HCT116 (cell line): ENCODE results near the gene TRIP13. TPM values are rescaled to one million over a fixed set of nuclear protein-coding genes. Genes with fewer than 3 reads are reported as not detected.

ENCODE experiments used
- ATAC-seq: fragments of 200-7000 bp; cut with Tn5 transposase; 2 replicates; pipeline ENCODE4 v1.9.1; 2020; ENCODE audit warnings: mild to moderate bottlenecking, moderate library complexity
- BruUV-seq: library from RNA; stranded (reverse); fragments of 400-500 nt; replicated peaks from 2 replicates; lab custom pipeline; 2021; lab: Mats Ljungman, UMichigan
- CTCF ChIA-PET: fragments of 300-600 bp; sonication (Branson Sonifier 250); formaldehyde crosslinking; loops from one replicate; lab custom pipeline; 2021; ENCODE audit warnings: antibody characterized with exemption; lab: Charles Lee
- POLR2A ChIA-PET: fragments of 300-600, 350-600 bp; sonication (Branson Sonifier 250); formaldehyde crosslinking; loops from one replicate; lab custom pipeline; 2021; ENCODE audit warnings: antibody characterized with exemption; lab: Charles Lee
- RAD21 ChIA-PET, 2 experiments: fragments of 300-600 bp; sonication (Branson Sonifier 250); formaldehyde crosslinking; loops; one replicate each; lab custom pipeline; 2023; ENCODE audit warnings: low total read pairs in 2 of 2; ENCODE audit not compliant: uncharacterized antibody in 2 of 2, unreplicated experiment in 2 of 2, low non-redundant PET in 1 of 2; lab: Charles Lee
- DNase-seq: peaks from one replicate; pipeline ENCODE4 v3.0.0-alpha.2; 2010; ENCODE audit warnings: low read depth, low spot score
- H2AFZ ChIP-seq: fragments of 200-600 bp; shearing (Covaris generic), sonication (generic); 2 replicates; pipeline ENCODE4 v1.6.1; 2017; ENCODE audit warnings: low read depth, mixed run types, mixed read lengths, antibody characterized with exemption, low read length; ENCODE audit not compliant: poor library complexity, severe bottlenecking
- H3K27ac ChIP-seq: 2 replicates; pipeline ENCODE4 v1.5.1; 2012; ENCODE audit warnings: low read depth, low read length
- H3K27me3 ChIP-seq: fragments of 200-600 bp; sonication (generic); 2 replicates; pipeline ENCODE4 v1.6.1; 2016; ENCODE audit warnings: mixed run types, low read length, mixed read lengths; ENCODE audit not compliant: insufficient read depth
- H3K36me3 ChIP-seq, 2 experiments: fragments of 200-500 bp in 1 of 2; fragments of 200-600 bp in 1 of 2; sonication (Bioruptor generic) in 1 of 2; sonication (generic) in 1 of 2; 2 replicates each; pipeline versions ENCODE4 v1.5.1 to v1.6.1; 2014 to 2016; ENCODE audit warnings: low read length in 2 of 2, inconsistent platforms in 1 of 2, mixed read lengths in 1 of 2, mixed run types in 1 of 2; ENCODE audit not compliant: insufficient read depth in 2 of 2, control insufficient read depth in 1 of 2
- H3K4me1 ChIP-seq, 2 experiments: fragments of 200-600 bp in 1 of 2; sonication (generic) in 1 of 2; 2 replicates each; pipeline versions ENCODE4 v1.5.1 to v1.6.1; 2012 to 2017; ENCODE audit warnings: low read length in 2 of 2, inconsistent platforms in 1 of 2, mild to moderate bottlenecking in 1 of 2, mixed read lengths in 1 of 2, mixed run types in 1 of 2, moderate library complexity in 1 of 2; ENCODE audit not compliant: insufficient read depth in 2 of 2, control insufficient read depth in 1 of 2
- H3K4me2 ChIP-seq: fragments of 200-600 bp; sonication (generic); 2 replicates; pipeline ENCODE4 v1.6.1; 2017; ENCODE audit warnings: mixed run types, low read length, mixed read lengths
- H3K4me3 ChIP-seq, 2 experiments: fragments of 200-600 bp in 1 of 2; sonication (generic) in 1 of 2; replicated peaks in 1 of 2; 2 replicates each; pipeline ENCODE4 v1.5.1; 2011 to 2016; ENCODE audit warnings: low read length in 2 of 2, control low read depth in 1 of 2, low read depth in 1 of 2, mild to moderate bottlenecking in 1 of 2, mixed read lengths in 1 of 2, mixed run types in 1 of 2
- H3K79me2 ChIP-seq: fragments of 200-600 bp; sonication (generic); 2 replicates; pipeline ENCODE4 v1.6.1; 2017; ENCODE audit warnings: mild to moderate bottlenecking, mixed run types, low read length, moderate library complexity, mixed read lengths; ENCODE audit not compliant: insufficient read depth
- H3K9ac ChIP-seq: fragments of 200-600 bp; sonication (generic); 2 replicates; pipeline ENCODE4 v1.6.1; 2016; ENCODE audit warnings: low read length, mixed read lengths
- H3K9me2 ChIP-seq: fragments of 200-600 bp; sonication (generic), shearing (Covaris generic); 2 replicates; pipeline ENCODE4 v1.6.1; 2017; ENCODE audit warnings: mixed run types, mild to moderate bottlenecking, moderate library complexity; ENCODE audit not compliant: insufficient read depth
- H3K9me3 ChIP-seq, 2 experiments: fragments of 200-500 bp in 1 of 2; fragments of 200-600 bp in 1 of 2; sonication (Bioruptor generic) in 1 of 2; sonication (generic) in 1 of 2; 2 replicates each; pipeline ENCODE4 v1.6.1; 2014 to 2017; ENCODE audit warnings: low read length in 2 of 2, mixed read lengths in 2 of 2, inconsistent platforms in 1 of 2, low read depth in 1 of 2, mild to moderate bottlenecking in 1 of 2, mixed run types in 1 of 2, moderate library complexity in 1 of 2; ENCODE audit not compliant: control insufficient read depth in 1 of 2, insufficient read depth in 1 of 2
- H4K20me1 ChIP-seq: fragments of 200-600 bp; sonication (generic), shearing (Covaris generic); 2 replicates; pipeline ENCODE4 v1.6.1; 2017; ENCODE audit warnings: mixed run types, mild to moderate bottlenecking, moderate library complexity; ENCODE audit not compliant: insufficient read depth
- CBX3 ChIP-seq: IDR thresholded peaks from 2 replicates; pipeline ENCODE4 v1.6.1; 2012; ENCODE audit warnings: low read depth
- CEBPB ChIP-seq: IDR thresholded peaks from 2 replicates; pipeline ENCODE4 v1.6.1; 2012; ENCODE audit warnings: low read depth
- EGR1 ChIP-seq: IDR thresholded peaks from 2 replicates; pipeline ENCODE4 v1.6.1; 2012; ENCODE audit warnings: low read depth
- ELF1 ChIP-seq: IDR thresholded peaks from 2 replicates; pipeline ENCODE4 v1.6.1; 2012; ENCODE audit warnings: low read depth, borderline replicate concordance
- EZH2phosphoT487 ChIP-seq: fragments of 200-600 bp; IDR thresholded peaks from 2 replicates; pipeline ENCODE4 v1.6.1; 2018; ENCODE audit warnings: antibody characterized with exemption, borderline replicate concordance
- FOSL1 ChIP-seq: IDR thresholded peaks from 2 replicates; pipeline ENCODE4 v1.6.1; 2012; ENCODE audit warnings: low read depth
- JUND ChIP-seq: IDR thresholded peaks from 2 replicates; pipeline ENCODE4 v1.6.1; 2012
- POLR2A ChIP-seq: IDR thresholded peaks from 2 replicates; pipeline ENCODE4 v1.7.0; 2011; ENCODE audit warnings: borderline replicate concordance; ENCODE audit not compliant: insufficient read depth, insufficient read length; ENCODE audit errors: extremely low read depth
- POLR2AphosphoS5 ChIP-seq: IDR thresholded peaks from 2 replicates; pipeline ENCODE4 v1.6.1; 2011; ENCODE audit warnings: mild to moderate bottlenecking, low read depth, low read length, moderate library complexity
- RAD21 ChIP-seq: IDR thresholded peaks from 2 replicates; pipeline ENCODE4 v1.6.1; 2012; ENCODE audit warnings: low read depth, mild to moderate bottlenecking
- SIN3A ChIP-seq: IDR thresholded peaks from 2 replicates; pipeline ENCODE4 v1.6.1; 2012; ENCODE audit warnings: low read depth
- SRF ChIP-seq: IDR thresholded peaks from 2 replicates; pipeline ENCODE4 v1.6.1; 2012; ENCODE audit warnings: low read depth
- TCF7L2 ChIP-seq: IDR thresholded peaks from 2 replicates; pipeline ENCODE4 v1.7.0; 2011; ENCODE audit warnings: borderline replicate concordance, inconsistent platforms; ENCODE audit not compliant: insufficient read depth, insufficient read length; ENCODE audit errors: extremely low read depth
- ZFX ChIP-seq: fragments of 450-650 bp; IDR thresholded peaks from 2 replicates; pipeline ENCODE4 v1.6.1; 2017
- ZNF274 ChIP-seq: fragments of 200-500 bp; sonication (Bioruptor generic); IDR thresholded peaks from 2 replicates; pipeline ENCODE4 v1.6.1; 2014; ENCODE audit warnings: mild to moderate bottlenecking, low read depth, low read length, inconsistent platforms
- intact Hi-C: fragments of 100-400 bp; cut with micrococcal nuclease; formaldehyde crosslinking; loops from 2 replicates; pipeline ENCODE4 v1.10.0; 2022
- total RNA-seq: library from RNA; stranded (reverse); gene quantifications from one replicate; pipeline ENCODE4 v1.2.1, GENCODE V29; 2021; ENCODE audit not compliant: unreplicated experiment
- TF ChIP-seq, protein P1 (sequence below): IDR thresholded peaks from 2 replicates; pipeline ENCODE4 v1.6.1; 2011; ENCODE audit warnings: mild to moderate bottlenecking, low read length, moderate library complexity; ENCODE audit not compliant: insufficient replicate concordance; ENCODE audit errors: extremely low read depth
- TF ChIP-seq, protein P2 (sequence below): IDR thresholded peaks from 2 replicates; pipeline ENCODE4 v1.6.1; 2012
- TF ChIP-seq, protein P3 (sequence below): IDR thresholded peaks from 2 replicates; pipeline ENCODE4 v1.6.1; 2012
- TF ChIP-seq, protein P4 (sequence below): IDR thresholded peaks from 2 replicates; pipeline ENCODE4 v1.6.1; 2012; ENCODE audit warnings: low read depth

TRIP13 gene
- total RNA-seq, 1 experiment from 2014 or later = 45.0 TPM

DNA sequence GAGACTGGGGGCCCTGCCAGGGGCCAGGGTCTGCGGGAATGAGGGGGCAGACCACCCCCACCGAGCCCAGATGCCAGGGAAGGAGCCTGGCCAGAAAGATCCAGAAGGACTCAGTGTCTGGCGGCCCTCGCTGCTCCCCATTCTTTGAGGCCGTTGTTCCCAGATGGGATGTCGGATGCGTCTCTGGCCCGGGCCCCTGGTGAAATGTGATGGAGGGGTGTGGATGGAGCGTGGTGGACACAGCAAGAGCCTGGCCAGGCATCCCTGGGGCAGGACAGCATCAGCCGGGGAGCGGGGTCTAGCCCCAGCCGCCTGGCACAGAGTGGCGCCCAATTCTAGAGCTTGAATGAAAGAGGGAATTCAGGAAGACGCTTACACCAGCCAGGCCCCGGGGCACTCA lies 69.7 kb downstream of the TRIP13 start:
- Histone ChIP-seq H3K9me3 (no peaks in the 10 kb centered on the region), H3K4me3 (no peak overlapping the region), H3K9me2 (no peaks in the 10 kb centered on the region), H3K4me2 (no peak overlapping the region), H3K9ac (no peak overlapping the region), H3K27me3 (peaks cover 28% of the 10 kb centered on the region), H4K20me1 (no peaks in the 10 kb centered on the region), H3K4me1 (peaks cover 3 to 19% of the 10 kb centered on the region in 2 experiments; a peak in 3 of 4 replicates), H2AFZ (no peak overlapping the region), H3K27ac (no peak overlapping the region), H3K36me3 (no peaks in the 10 kb centered on the region), H3K79me2 (no peaks in the 10 kb centered on the region)
- RAD21 ChIA-PET = no interaction called here
- BruUV-seq = no TSS peak
- TF ChIP-seq FOSL1 (no peak), ZFX (no peak), CEBPB (no peak), TCF7L2 (no peak), SRF (no peak), EZH2phosphoT487 (no peak), RAD21 (no peak), SIN3A (no peak), ZNF274 (no peak), ELF1 (no peak), CBX3 (no peak), POLR2A (no peak), EGR1 (no peak), JUND (no peak), POLR2AphosphoS5 (no peak)
- TF ChIP-seq, protein P1, sequence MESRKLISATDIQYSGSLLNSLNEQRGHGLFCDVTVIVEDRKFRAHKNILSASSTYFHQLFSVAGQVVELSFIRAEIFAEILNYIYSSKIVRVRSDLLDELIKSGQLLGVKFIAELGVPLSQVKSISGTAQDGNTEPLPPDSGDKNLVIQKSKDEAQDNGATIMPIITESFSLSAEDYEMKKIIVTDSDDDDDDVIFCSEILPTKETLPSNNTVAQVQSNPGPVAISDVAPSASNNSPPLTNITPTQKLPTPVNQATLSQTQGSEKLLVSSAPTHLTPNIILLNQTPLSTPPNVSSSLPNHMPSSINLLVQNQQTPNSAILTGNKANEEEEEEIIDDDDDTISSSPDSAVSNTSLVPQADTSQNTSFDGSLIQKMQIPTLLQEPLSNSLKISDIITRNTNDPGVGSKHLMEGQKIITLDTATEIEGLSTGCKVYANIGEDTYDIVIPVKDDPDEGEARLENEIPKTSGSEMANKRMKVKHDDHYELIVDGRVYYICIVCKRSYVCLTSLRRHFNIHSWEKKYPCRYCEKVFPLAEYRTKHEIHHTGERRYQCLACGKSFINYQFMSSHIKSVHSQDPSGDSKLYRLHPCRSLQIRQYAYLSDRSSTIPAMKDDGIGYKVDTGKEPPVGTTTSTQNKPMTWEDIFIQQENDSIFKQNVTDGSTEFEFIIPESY = no peak
- TF ChIP-seq, protein P2, sequence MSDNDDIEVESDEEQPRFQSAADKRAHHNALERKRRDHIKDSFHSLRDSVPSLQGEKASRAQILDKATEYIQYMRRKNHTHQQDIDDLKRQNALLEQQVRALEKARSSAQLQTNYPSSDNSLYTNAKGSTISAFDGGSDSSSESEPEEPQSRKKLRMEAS = no peak
- TF ChIP-seq, protein P3, sequence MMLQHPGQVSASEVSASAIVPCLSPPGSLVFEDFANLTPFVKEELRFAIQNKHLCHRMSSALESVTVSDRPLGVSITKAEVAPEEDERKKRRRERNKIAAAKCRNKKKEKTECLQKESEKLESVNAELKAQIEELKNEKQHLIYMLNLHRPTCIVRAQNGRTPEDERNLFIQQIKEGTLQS = no peak
- TF ChIP-seq, protein P4, sequence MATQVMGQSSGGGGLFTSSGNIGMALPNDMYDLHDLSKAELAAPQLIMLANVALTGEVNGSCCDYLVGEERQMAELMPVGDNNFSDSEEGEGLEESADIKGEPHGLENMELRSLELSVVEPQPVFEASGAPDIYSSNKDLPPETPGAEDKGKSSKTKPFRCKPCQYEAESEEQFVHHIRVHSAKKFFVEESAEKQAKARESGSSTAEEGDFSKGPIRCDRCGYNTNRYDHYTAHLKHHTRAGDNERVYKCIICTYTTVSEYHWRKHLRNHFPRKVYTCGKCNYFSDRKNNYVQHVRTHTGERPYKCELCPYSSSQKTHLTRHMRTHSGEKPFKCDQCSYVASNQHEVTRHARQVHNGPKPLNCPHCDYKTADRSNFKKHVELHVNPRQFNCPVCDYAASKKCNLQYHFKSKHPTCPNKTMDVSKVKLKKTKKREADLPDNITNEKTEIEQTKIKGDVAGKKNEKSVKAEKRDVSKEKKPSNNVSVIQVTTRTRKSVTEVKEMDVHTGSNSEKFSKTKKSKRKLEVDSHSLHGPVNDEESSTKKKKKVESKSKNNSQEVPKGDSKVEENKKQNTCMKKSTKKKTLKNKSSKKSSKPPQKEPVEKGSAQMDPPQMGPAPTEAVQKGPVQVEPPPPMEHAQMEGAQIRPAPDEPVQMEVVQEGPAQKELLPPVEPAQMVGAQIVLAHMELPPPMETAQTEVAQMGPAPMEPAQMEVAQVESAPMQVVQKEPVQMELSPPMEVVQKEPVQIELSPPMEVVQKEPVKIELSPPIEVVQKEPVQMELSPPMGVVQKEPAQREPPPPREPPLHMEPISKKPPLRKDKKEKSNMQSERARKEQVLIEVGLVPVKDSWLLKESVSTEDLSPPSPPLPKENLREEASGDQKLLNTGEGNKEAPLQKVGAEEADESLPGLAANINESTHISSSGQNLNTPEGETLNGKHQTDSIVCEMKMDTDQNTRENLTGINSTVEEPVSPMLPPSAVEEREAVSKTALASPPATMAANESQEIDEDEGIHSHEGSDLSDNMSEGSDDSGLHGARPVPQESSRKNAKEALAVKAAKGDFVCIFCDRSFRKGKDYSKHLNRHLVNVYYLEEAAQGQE = no peak
- intact Hi-C loops = no loop called here
- CTCF ChIA-PET = no interaction called here
- DNase-seq = no peak
- no peak for ATAC-seq
- POLR2A ChIA-PET = no interaction called here
